H1 (cell line): Measurements from ENCODE around the gene ABI3BP. TPM values are rescaled to one million over a fixed set of nuclear protein-coding genes. Genes with fewer than 3 reads are reported as not detected.

Source experiments
- CBX8 ChIP-seq: fragments of 300-800, 300-1000 bp; sonication (generic); IDR thresholded peaks from 2 replicates; pipeline ENCODE4 v1.7.1; 2016; ENCODE audit warnings: low read depth, low read length, borderline replicate concordance
- HDAC6 ChIP-seq: IDR thresholded peaks from one replicate; pipeline ENCODE4 v1.7.1; 2012; ENCODE audit warnings: low read depth, mild to moderate bottlenecking, inconsistent platforms, low read length, moderate library complexity
- NRF1 ChIP-seq: IDR thresholded peaks from 2 replicates; pipeline ENCODE4 v1.6.1; 2011; ENCODE audit warnings: mild to moderate bottlenecking, low read depth, low read length, improper control_type of control experiment
- polyA plus RNA-seq, 7 experiments: library from polyadenylated mRNA; depleted of rRNA in 3 of 7; stranded (reverse) in 5 of 7; unstranded in 2 of 7; fragments of >200 nt in 5 of 7; fragments of 200-250 nt in 2 of 7; gene quantifications; 1 replicate in 5 of 7; 2 replicates in 1 of 7; 4 replicates in 1 of 7; pipeline versions ENCODE4 v1.2.1 to v1.2.3, GENCODE V29; 2011 to 2013; ENCODE audit warnings: missing spikeins in 2 of 7, mixed read lengths in 2 of 7
- total RNA-seq: library from RNA; stranded (reverse); fragmentation: NEBNext Ultra II Directional; extraction: Animal tissue kit (Norgen Biotek cat#: 25700); gene quantifications from 2 replicates; pipeline ENCODE4 v1.2.1, GENCODE V29; 2021

ABI3BP gene
- total and polyA plus RNA-seq, 2 of the 8 experiments (the other 6 are each of a cell fraction or from before 2014, with no cell fraction given) = 0.08 to 0.32 TPM

DNA sequence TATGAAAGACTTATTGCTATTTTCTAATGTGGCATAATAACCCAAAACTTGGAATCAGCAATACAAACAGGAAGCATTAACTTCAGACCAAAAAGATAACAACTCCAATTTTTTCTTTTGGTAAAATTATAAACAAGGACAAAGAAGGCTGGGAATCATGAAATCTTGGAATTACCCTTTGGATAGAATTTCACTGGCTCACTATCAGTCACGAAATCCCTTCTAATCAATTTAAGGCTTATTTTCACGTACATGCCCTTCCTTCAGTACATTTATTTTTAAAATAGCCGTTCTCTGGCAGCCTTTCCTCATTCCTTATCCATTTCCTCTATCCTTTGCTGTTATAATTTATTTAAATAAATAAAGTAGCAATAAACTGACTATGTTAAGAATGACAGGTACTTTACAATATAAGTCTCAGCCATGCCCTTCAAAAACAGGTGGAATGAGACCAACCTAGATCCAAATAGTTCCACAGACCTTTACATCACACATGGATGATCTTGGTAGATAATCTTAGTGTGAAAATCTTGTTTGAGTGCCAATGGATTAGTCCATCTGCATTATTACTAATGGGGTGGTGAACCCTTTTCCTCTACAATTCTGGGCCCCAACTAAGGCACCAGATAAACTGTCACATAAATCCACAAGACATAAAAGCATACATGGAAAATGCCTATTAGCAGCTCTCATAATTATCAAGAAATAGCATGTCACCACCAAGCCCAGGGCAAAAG, 38.9 kb downstream of the ABI3BP start (continued):
- TF ChIP-seq HDAC6 (no peak), CBX8 (no peak), NRF1 (no peak)
